Urinary bladder (tissue), 4 donors: ENCODE data around the gene RHBDD2. TPM values are rescaled to one million over a fixed set of nuclear protein-coding genes. Genes with fewer than 3 reads are reported as not detected.
"Not testable (repeated sequence)": the region's sequence is repeated elsewhere in the genome, so short reads cannot be mapped to it uniquely, and the experiment has no call there.

Source experiments
- DNase-seq: peaks from one replicate; pipeline ENCODE4 v3.0.0-alpha.2; 2015; ENCODE audit errors: extremely low spot score
- H3K27ac ChIP-seq: one replicate; pipeline ENCODE4 v1.5.1; 2013; ENCODE audit warnings: low read depth, mild to moderate bottlenecking, moderate library complexity
- H3K36me3 ChIP-seq: one replicate; pipeline ENCODE4 v1.6.1; 2013; ENCODE audit warnings: mild to moderate bottlenecking, moderate library complexity; ENCODE audit not compliant: insufficient read depth
- H3K4me1 ChIP-seq: one replicate; pipeline ENCODE4 v1.6.1; 2013; ENCODE audit warnings: mild to moderate bottlenecking, moderate library complexity; ENCODE audit not compliant: insufficient read depth
- H3K4me3 ChIP-seq: one replicate; pipeline ENCODE4 v1.5.1; 2013; ENCODE audit warnings: low read depth, low read length
- WGBS: extraction: QIAGEN DNeasy Blood & Tissue Kit; methylation state at CpG from one replicate; pipeline ENCODE4 v1.1.7; 2013; 5-methylcytosine and 5-hydroxymethylcytosine counted together
- polyA plus RNA-seq: library from polyadenylated mRNA; stranded (reverse); fragments of 200-250 nt; gene quantifications from one replicate; pipeline ENCODE4 v1.2.3, GENCODE V29; 2013
- total RNA-seq: library from RNA; depleted of rRNA; stranded (reverse); fragments of >200 nt; gene quantifications from one replicate; pipeline ENCODE4 v1.2.3, GENCODE V29; 2014
- donor health status: healthy with polysubstance abuse.
- donor health status: healthy.

RHBDD2 gene
- total and polyA plus RNA-seq, 2 donors, result 10.1 to 54.1 TPM

DNA sequence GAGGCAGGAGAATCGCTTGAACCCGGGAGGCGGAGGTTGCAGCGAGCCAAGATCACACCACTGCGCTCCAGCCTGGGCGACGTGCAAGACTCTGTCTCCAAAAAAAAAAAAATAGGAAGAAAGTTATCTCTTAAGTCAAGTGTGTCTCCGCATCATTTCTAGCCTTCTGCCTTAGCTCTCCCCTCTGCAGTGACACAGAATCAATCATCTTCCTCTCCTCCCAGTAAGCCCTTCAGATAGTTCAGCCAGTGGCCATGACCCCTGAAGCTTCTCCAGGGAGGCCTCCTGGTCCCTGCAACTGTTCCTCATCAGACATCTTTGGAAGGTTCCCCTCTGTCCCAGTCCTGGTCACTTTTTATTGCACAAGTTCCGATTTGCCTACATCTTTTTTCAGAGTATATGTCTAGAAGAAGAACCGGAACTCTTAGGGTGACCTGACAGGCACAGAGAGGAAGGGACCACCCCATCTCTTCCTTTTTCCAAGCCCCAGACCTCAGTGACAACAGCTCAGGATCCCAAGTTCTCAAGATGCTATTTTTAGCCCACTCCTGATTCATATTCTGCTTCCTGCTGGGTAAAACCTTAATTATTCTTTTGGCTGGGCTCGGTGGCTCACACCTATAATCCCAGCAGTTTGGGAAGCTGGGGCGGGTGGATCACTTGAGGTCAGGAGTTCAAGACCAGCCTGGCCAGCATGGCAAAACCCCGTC lies 6.6 kb upstream of the RHBDD2 start:
- WGBS, result 53% methylated on average over 13 of the region's 13 CpGs
- DNase-seq, result no peak
- Histone ChIP-seq H3K4me3 (no peak overlapping the region), H3K36me3 (no peaks in the 10 kb centered on the region), H3K4me1 (no peaks in the 10 kb centered on the region), H3K27ac (no peak overlapping the region)

DNA sequence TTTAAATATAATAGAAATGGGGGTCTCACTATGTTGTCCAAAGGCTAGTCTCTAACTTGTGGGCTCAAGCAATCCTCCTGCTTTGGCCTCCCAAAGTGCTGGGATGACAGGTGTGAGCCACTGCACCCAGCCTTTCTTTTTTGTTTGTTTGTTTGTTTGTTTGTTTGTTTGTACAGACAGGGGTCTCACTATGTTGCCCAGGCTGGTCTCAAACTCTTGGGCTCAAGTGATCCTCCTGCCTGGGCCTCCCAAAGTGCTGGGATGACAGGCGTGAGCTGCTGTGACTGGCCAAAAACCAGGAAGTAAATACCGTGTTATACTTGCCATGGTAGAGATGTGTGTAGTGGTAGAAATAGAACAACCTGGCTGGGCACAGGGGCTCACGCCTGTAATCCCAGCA lies 4.7 kb upstream of the RHBDD2 start:
- not testable (repeated sequence) for H3K27ac ChIP-seq, DNase-seq, H3K4me1 ChIP-seq, H3K4me3 ChIP-seq, H3K36me3 ChIP-seq
- WGBS, result 91% methylated on average over 3 of the region's 3 CpGs

DNA sequence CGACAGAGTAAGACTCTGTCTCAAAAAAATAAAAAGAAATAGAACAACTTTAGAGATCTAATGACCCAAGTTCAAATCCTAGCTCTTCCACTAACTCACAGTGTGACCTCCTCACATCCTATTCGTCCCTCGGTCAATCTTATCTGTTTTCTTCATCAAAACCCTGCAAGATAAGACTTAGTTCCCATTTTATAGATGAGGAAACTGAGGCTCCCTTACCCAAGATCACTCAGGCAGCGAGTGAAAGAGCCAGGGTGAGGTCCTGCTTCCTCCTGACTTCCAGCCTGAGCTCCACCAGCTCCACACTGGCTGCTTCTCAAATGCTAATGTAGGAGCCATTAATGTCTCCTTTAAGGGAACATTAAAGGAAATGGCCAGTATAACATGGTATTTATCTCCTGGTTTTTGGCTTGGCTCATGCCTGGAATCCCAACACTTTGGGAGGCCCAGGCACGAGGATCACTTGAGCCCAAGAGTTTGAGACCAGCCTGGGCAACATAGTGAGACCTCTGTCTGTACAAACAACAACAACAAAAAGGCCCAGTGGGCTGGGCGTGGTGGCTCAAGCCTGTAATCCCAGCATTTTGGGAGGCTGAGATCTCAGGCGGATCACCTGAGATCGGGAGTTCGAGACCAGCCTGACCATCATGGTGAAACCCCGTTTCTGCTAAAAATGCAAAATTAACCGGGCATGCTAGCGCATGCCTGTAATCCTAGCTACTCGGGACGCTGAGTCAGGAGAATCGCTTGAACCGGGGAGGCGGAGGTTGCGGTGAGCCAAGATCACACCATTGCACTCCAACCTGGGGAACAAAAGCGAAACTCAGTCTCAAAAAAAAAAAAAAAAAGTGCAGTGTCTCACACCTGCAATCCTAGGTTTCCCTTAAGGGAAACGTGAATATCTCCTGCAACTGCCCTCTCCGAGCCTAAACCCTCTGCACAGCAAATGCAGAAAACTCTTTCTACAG lies 3.4 kb upstream of the RHBDD2 start:
- Histone ChIP-seq H3K36me3 (no peaks in the 10 kb centered on the region), H3K4me1 (no peaks in the 10 kb centered on the region), H3K27ac (no peak overlapping the region), H3K4me3 (no peak overlapping the region)
- no peak for DNase-seq
- 88% methylated on average over 21 of the region's 21 CpGs for WGBS

DNA sequence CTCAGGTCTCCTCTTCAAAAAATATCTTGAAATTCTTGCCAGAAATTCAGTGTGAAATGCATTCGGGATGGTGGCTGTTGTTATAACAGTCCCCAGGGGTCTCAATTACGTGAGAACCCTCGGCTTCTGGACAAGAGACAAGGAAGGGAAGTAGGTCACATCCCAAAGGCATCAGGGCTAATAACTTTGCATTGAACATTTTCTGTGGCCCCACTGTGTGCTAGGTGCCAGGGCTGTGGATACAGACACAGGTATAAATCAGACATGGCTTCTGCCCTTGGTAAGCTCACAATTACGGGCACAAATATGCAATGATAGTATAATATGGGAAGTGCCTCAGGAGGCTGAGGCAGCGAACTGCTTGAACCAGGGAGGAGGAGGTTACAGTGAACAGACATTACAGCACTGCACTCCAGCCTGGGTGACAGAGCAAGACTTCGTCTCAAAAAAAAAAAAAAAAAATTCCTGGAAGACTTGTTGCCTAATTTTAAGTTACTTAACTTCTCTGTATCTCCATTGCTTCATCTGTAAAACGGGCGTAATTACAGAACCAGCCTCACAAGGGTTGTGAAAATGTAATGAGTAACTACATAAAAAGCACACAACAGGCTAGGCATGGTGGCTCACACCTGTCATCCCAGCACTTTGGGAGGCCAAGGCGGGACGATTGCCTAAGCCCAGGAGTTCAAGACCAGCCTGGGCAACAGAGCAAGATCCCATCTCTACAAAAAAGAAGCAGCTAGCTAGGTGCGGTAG lies 2.5 kb upstream of the RHBDD2 start:
- 75% methylated on average over 11 of the region's 11 CpGs for WGBS

DNA sequence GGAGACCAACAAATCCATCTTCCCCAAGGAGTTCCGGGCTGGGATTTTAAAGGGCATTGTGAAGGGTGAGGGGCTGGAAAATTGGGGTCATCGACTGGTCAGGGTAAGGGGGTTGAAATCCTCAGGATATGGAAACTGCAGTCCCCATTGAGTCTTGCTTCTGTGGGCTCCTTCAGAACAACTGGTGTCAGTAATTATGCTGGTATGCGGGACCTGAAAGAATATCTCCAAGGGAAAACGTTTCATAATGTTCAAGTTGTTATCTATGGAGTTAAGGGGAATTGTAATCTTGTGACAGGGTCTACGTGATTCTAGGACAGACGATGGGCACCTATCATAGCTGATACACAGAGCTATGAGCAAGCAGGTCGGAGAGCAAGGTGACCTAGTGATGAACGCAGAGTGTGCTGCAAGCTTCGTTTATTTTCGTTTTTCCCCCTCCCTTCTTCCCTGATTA lies 494 bp upstream of the RHBDD2 start:
- DNase-seq, result no peak
- Histone ChIP-seq H3K4me3 (peak overlapping the region; percentile 5), H3K36me3 (peaks cover 2% of the 10 kb centered on the region), H3K27ac (peak overlapping the region; percentile 48), H3K4me1 (no peaks in the 10 kb centered on the region)
- WGBS, result 14% methylated on average over 10 of the region's 10 CpGs

More for the DNA sequence above, 2.5 kb upstream of the RHBDD2 start:
- Histone ChIP-seq H3K4me1 (no peaks in the 10 kb centered on the region), H3K4me3 (no peak overlapping the region), H3K27ac (no peak overlapping the region), H3K36me3 (no peaks in the 10 kb centered on the region)
- no peak for DNase-seq

DNA sequence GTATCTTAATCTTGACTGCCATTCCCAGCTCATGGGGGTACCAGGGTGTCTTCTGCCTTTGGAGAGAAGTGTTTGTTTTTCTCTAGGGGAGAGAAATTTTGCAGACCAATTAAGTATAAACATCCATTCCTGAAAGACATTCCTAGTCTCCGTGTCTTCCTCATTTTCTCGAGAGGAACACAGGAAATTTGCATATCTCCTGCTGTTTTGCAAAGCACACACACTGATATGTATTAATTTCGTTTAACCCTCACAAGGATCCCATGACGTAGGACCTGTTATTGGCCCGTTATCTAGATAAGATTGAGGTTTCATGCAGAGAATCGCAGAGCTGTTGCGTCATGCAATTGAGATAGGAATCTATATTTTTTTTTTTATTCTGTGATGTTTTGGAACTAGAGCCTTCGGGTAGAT lies 944 bp downstream of the RHBDD2 start:
- DNase-seq, result no peak
- no peak overlapping the region for H3K27ac ChIP-seq

DNA sequence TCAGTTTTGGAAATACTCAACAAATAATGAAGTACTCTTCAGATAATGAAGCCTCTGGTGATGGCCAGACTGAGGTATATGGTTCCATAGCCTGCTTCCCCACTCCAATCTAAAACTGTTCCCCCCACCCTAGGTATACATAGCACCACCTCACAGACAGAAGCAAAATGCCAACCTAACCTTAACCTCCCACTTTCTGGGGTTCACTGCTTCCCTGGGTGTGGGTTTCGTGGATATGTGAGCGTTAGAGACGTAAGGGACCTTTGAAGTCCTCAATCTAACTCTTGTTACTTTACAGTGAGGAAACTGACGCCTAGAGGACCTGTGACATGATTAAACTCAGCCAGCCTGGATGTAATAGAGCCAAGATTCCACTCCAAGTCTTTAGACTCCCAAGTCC lies 1.4 kb downstream of the RHBDD2 start:
- Histone ChIP-seq H3K27ac (no peak overlapping the region), H3K4me1 (no peaks in the 10 kb centered on the region), H3K36me3 (peaks cover 6% of the 10 kb centered on the region), H3K4me3 (no peak overlapping the region)
- DNase-seq, result no peak
- WGBS, result 82% methylated on average over 4 of the region's 4 CpGs

More for the DNA sequence above, 944 bp downstream of the RHBDD2 start:
- Histone ChIP-seq H3K4me1 (no peaks in the 10 kb centered on the region), H3K4me3 (peak overlapping the region; percentile 69), H3K36me3 (peaks cover 2% of the 10 kb centered on the region)
- WGBS, result 10% methylated on average over 8 of the region's 8 CpGs

DNA sequence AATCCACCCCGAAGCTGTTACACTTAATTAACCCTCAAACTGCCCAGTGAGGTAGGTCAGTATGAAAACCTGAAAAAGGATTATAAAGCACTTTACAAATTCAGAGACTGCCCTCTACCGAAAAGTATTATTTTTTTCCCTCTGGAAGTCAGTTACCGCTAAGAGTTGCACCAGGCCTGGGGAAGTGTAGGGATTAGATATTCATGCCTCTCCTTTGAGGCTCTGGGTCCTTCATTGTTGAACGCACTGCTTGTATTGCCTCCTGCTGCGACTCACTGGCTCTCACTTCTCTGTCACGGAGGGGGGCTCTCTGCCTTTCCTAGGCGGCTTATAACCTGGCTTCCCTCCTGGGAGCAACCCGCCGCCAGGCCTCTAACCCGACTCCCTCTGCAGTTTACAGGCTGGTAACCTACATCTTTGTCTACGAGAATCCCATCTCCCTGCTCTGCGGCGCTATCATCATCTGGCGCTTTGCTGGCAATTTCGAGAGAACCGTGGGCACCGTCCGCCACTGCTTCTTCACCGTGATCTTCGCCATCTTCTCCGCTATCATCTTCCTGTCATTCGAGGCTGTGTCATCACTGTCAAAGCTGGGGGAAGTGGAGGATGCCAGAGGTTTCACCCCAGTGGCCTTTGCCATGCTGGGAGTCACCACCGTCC lies 2.7 kb downstream of the RHBDD2 start:
- H3K27ac ChIP-seq, result no peak overlapping the region
- H3K4me3 ChIP-seq, result no peak overlapping the region
- no peaks in the 10 kb centered on the region for H3K4me1 ChIP-seq
- no peak for DNase-seq
- peaks cover 6% of the 10 kb centered on the region for H3K36me3 ChIP-seq
- WGBS, result 81% methylated on average over 23 of the region's 23 CpGs

DNA sequence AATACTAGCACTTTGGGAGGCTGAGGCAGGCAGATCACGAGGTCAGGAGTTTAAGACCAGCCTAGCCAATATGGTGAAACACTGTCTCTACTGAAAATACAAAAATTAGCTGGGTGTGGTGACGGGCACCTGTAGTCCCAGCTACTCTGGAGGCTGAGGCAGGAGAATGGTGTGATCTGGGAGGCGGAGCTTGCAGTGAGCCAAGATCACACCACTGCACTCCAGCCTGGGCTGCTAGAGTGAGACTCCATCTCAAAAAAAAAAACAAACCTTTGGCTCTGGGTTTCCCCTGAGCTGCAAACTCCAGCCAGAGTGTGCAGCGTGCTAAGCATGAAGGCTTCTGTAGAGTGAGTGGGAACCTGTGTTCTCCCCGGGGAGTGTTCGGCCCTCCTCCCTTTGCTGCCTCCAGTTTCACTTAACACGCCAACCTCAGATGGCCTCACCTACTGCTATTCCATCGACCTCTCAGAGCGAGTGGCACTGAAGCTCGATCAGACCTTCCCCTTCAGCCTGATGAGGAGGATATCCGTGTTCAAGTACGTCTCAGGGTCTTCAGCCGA lies 4.5 kb downstream of the RHBDD2 start:
- not testable (repeated sequence) for H3K4me1 ChIP-seq, DNase-seq, H3K27ac ChIP-seq, H3K36me3 ChIP-seq, H3K4me3 ChIP-seq
- WGBS, result 95% methylated on average over 13 of the region's 13 CpGs

DNA sequence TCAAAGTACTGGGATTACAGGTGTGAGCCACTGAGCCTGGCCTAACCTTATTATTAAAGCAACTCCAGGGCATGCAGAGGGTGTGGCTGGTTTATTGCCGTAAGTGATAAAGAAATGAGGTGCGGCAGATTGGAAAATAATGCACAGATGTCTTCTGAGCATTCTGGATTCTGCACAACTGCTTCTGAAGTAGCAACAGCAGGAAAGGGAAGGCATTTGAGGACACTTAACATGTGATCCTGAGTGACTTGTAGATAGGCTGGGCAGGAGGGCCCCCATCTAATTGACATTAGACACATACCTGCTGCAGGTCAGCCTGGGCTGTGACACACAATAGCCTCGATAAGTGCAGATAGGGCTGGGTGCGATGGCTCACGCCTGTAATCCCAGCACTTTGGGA lies 5.6 kb downstream of the RHBDD2 start:
- no peak overlapping the region for H3K4me3 ChIP-seq
- no peak overlapping the region for H3K27ac ChIP-seq
- H3K4me1 ChIP-seq, result no peaks in the 10 kb centered on the region
- peaks cover 6% of the 10 kb centered on the region for H3K36me3 ChIP-seq
- DNase-seq, result no peak
- WGBS, result 90% methylated on average over 5 of the region's 5 CpGs

DNA sequence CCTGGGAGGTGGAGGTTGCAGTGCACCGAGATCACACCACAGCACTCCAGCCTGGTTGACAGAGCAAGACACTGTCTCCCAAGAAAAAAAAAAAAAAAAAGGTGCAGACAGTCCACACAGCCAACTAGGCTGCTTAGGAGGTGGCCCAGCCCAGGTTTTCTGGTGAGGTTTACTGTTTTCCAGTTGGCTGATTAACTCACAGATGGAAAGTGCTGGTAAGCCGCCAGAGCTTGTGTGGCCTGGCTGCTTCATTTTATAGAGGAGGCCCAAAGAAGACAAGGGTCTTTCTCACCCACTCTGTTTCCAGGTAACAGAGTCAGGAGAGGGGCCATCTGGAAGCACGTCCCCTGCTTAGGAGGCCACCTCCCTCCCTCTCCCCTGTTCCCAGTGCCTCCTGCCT lies 6.2 kb downstream of the RHBDD2 start:
- H3K4me3 ChIP-seq, result no peak overlapping the region
- H3K4me1 ChIP-seq, result no peaks in the 10 kb centered on the region
- no peak overlapping the region for H3K27ac ChIP-seq
- peaks cover 6% of the 10 kb centered on the region for H3K36me3 ChIP-seq
- 61% methylated on average over 3 of the region's 3 CpGs for WGBS
- no peak for DNase-seq

DNA sequence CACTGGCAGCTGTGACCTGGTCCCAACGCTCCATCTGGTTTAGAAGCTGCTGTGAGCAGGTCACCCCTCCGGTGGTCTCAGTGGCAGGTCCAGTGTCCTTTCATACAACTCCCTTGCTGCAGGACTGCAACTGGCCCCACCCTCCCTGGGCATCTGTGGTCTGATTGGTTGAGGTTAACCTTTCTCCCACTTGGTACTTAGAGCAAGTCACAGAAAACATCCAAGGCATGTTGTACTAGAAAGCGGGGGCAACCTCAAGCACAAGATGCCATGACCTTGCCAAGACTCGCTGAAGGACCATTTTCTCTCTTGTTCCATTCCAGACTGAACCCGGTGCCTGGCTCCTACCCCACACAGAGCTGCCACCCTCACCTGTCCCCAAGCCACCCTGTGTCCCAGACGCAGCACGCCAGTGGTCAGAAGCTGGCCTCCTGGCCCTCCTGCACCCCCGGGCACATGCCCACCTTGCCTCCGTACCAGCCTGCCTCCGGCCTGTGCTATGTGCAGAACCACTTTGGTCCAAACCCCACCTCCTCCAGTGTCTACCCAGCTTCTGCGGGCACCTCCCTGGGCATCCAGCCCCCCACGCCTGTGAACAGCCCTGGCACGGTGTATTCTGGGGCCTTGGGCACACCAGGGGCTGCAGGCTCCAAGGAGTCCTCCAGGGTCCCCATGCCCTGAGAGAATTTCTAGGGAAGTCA lies 9.0 kb downstream of the RHBDD2 start:
- Histone ChIP-seq H3K4me3 (no peak overlapping the region), H3K36me3 (peaks cover 4% of the 10 kb centered on the region), H3K27ac (no peak overlapping the region), H3K4me1 (no peaks in the 10 kb centered on the region)
- no peak for DNase-seq
- WGBS, result 95% methylated on average over 13 of the region's 13 CpGs
